Measurements from ENCODE around the gene CACNG5.

Gene CACNG5

DNA sequence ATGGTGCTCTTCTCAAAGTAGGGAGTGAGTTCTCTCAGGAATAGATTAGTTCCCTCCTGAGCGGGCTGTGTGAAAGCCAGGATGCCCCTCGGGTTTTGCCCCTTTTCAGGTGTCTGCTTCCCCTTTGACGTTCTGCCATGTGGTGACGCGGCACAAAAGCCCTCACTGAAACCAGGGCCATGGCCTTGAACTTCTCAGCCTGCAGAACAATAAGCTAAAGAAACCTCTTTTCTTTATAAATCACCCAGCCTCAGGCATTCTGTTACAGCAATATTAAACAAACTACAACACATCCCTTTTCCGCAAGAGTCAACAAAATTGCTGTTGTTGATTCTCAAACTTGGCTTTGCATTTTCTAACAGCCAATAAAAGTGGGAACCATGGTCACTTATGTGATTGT, 15.5 kb upstream of the CACNG5 start:
- no peak overlapping the region for H3K27ac ChIP-seq
- TF ChIP-seq, protein P1, sequence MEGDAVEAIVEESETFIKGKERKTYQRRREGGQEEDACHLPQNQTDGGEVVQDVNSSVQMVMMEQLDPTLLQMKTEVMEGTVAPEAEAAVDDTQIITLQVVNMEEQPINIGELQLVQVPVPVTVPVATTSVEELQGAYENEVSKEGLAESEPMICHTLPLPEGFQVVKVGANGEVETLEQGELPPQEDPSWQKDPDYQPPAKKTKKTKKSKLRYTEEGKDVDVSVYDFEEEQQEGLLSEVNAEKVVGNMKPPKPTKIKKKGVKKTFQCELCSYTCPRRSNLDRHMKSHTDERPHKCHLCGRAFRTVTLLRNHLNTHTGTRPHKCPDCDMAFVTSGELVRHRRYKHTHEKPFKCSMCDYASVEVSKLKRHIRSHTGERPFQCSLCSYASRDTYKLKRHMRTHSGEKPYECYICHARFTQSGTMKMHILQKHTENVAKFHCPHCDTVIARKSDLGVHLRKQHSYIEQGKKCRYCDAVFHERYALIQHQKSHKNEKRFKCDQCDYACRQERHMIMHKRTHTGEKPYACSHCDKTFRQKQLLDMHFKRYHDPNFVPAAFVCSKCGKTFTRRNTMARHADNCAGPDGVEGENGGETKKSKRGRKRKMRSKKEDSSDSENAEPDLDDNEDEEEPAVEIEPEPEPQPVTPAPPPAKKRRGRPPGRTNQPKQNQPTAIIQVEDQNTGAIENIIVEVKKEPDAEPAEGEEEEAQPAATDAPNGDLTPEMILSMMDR (conservative IDR thresholded peaks at IDR 0.05): no peak

DNA sequence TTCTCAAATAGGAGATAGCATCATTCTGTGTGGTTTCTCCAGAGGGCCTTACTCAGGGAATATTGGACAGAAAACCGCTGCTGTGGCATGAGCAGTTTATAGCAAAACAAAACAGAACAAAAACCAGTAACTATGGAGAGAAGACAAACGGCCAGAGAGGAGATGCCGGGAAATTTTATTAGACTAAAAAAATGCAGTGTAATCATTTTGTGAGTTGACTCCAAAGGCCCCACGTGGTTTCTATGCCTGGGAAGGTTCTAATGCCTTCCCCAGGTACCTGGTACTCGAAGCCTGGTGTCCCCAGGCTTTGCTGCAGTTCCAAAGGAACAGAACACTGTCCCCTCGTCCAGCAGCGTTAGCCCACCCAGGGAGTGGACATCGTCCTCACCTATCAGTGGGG, 12.9 kb upstream of the CACNG5 start:
- H3K27ac ChIP-seq: no peak overlapping the region
- TF ChIP-seq, protein P1 (conservative IDR thresholded peaks at IDR 0.05): no peak

DNA sequence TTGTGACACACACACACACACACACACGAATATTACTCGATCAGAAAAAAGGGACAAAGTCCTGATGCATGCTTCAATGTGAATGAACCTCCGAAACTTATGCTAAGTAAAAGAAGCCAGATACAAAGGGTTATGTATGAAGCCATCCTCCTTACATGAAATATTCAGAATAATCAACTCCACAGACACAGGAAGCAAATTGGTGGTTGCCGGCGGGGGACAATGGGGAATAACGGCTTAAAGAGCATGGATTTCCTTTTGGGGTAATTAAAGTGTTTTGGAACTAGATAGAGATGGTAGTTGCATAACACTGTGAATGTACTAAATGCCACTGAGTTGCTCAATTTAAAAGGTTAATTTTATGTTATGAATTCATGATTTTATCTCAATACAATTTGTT, 8.1 kb upstream of the CACNG5 start:
- TF ChIP-seq, protein P1 (conservative IDR thresholded peaks at IDR 0.05): no peak
- no peak overlapping the region for H3K27ac ChIP-seq

DNA sequence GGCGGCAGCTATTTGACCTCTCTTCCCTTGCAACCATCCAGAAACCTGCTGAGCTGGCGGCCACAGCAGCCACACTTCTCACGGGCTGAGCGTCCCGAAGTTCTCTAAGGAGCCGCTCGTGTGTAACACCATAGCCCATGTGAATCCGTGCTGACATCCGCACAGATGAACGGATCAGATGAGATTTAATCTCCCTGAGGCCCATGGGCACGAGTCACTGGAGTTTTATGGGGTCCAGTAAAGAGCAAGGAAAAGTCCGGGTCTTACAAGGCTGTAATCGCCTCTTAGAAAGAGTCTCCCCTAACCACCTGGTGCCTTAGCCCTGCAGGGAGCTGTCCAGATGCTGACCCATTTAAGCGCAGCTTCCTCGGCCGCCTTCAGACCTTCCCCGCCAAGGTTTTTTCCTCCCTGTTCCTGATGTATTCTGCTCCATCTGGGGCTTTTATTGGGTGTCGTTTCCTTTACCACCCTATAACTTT, 5.5 kb upstream of the CACNG5 start:
- TF ChIP-seq, protein P1 (conservative IDR thresholded peaks at IDR 0.05): no peak
- H3K27ac ChIP-seq: no peak overlapping the region

DNA sequence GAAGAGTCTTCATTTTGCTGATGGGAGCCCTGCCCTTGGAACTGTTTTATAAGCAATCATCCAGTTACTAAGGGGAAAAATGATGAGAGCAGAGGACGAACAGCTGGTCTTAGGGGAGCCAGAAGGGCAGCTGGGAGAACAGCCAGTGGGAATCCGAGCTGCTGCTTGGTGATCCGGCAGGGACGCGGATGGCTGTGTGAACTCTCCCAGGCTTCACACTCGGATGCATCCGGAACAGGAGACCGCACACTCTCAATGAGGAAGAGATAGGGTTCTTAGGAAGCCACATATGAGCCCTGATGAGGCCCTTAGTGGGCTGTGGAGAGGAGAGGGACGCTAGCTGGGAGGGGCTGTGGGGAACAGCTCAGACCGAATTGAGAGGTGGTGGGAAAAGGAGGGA, 5.0 kb upstream of the CACNG5 start:
- TF ChIP-seq, protein P1 (conservative IDR thresholded peaks at IDR 0.05): no peak
- no peak overlapping the region for H3K27ac ChIP-seq

DNA sequence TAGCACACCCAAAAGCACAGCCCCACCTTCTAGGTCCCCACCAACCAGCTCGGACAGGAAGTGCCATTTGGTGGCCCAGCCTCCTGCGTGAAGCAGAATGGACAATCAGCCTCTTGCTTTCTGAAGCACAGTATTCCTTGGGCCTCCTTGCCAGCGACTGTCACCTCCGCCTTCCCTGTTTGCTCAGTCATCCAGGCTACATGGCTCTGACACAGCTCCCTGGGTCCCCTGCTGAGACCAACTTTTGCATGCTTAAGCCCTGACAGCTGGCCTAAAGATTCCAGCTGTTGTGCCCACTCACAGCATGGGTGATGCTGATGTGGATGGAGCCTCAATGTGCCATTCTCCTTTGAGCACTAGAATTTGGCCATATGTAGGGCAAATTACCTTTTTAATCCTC, 4.5 kb upstream of the CACNG5 start:
- H3K27ac ChIP-seq: no peak overlapping the region
- TF ChIP-seq, protein P1 (conservative IDR thresholded peaks at IDR 0.05): no peak

DNA sequence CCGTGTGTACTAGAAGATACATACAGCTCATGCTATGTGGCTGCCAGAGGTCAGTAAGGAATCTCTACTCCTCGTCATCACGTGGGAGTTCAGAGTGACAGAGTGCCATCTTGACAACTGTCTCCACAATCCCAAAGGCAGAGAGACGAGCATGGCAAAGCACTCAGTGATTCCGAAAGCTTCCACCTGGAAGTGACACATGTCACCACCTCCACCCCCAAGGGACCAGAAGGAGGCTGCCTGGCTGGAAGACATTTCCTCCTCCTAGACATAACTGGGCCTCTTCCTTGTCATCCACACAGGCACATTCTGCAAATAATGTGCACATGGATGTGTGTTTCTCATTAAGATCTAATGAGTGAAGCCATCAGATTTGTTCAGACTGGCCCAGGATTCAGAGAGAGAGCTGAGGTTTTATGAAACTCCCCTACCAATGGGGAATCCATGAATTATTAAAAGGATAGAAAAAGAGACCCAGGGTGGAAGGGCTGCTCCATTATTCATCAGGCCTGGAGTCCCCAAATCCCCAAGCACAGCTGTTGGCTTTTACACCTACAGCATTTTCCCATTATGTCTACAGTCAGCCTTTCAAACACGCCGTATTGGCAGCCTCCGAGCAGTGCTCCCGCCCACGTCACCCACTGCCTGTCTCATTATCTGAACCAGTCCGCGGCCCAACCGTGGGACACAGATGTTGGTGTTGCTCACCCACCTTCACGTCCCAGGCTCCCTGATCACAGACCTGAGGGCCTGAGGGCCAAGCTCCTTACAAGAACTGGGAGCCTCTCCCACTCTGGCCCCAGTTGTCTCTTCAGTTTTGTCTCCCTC, 3.3 kb upstream of the CACNG5 start:
- no peak overlapping the region for H3K27ac ChIP-seq
- TF ChIP-seq, protein P1 (conservative IDR thresholded peaks at IDR 0.05): no peak

All from VCaP (cell line).